Activated T-cell treated with anti-CD3 and anti-CD28 coated beads for 4 hours (primary cell): ENCODE measurements around the gene AKNA.

ENCODE experiments used
- DNase-seq: peaks from one replicate; pipeline ENCODE4 v3.0.0-alpha.2; 2020

AKNA gene

GRCh38 chr9:114299286-114300152 is 88.3 kb downstream of the AKNA start:
- no peak for DNase-seq

- no peak for DNase-seq
Measured at GRCh38 chr9:114296338-114296737, 91.4 kb downstream of the AKNA start.

- DNase-seq, result no peak
Measured at GRCh38 chr9:114294664-114295063, 93.1 kb downstream of the AKNA start.

GRCh38 chr9:114291886-114292590 is 95.7 kb downstream of the AKNA start:
- DNase-seq, result no peak

- peak; percentile 64 for DNase-seq
Measured at GRCh38 chr9:114291064-114291474, 96.7 kb downstream of the AKNA start.

- DNase-seq, result no peak
Measured at GRCh38 chr9:114290561-114290986, 97.2 kb downstream of the AKNA start.

GRCh38 chr9:114289571-114290481 is 98.0 kb downstream of the AKNA start:
- DNase-seq, result no peak

GRCh38 chr9:114289106-114289505 is 98.7 kb downstream of the AKNA start:
- DNase-seq, result no peak

GRCh38 chr9:114288193-114289091 is 99.3 kb downstream of the AKNA start:
- no peak for DNase-seq

- no peak for DNase-seq
Measured at GRCh38 chr9:114287763-114288192, 100.0 kb downstream of the AKNA start.

GRCh38 chr9:114287001-114287762 is 100.6 kb downstream of the AKNA start:
- DNase-seq, result no peak

GRCh38 chr9:114286146-114286679 is 101.6 kb downstream of the AKNA start:
- no peak for DNase-seq

- no peak for DNase-seq
Measured at GRCh38 chr9:114285166-114285867, 102.5 kb downstream of the AKNA start.

- no peak for DNase-seq
Measured at GRCh38 chr9:114284316-114285060, 103.3 kb downstream of the AKNA start.
